Measurements from ENCODE around the gene YIF1A. TPM values are rescaled to one million over a fixed set of nuclear protein-coding genes. Genes with fewer than 3 reads are reported as not detected.

YIF1A gene
- total RNA-seq, 1 experiment from 2014 or later = 54.7 TPM

DNA sequence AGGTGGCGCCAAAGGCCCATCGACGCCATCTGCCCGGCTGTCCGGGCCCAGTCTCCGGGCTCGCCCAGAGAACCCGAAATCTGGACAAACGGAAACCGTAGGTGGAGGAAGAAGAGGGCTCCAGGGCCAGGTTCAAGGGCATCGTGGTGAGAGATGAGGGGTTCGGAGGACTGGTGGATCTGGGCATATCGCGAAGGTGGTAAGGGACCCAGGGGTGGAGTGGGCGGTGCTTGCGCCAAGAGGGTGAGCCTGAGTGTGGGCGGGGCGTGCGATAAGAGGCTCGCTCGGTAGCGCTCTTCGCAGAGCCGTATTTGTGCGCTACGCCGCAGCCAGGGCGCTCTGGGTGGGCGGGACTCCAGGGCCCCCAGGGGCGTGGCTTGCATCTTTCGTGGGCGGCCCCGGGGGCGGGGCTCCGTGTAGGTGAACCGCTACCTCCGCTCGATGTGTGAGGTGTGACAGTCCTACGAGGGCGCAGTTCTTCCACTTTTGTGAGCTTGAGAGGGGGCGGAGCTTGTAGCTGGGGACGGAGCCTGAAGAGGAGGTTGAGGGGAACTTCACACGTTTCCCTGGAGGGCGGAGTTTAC lies 23.1 kb upstream of the YIF1A start:
- POLR2A ChIA-PET = interaction anchor here (0.6 to 3.0 kb wide), 18 partner anchors 10 to 366 kb away, joined by 3 to 18 read pairs (median 4); partner anchors contain the start of genes BRMS1, MRPL11, RBM4 and RBM4B
- Histone ChIP-seq H2AFZ (ENCODE audit: low read depth, low read length, poor library complexity, severe bottlenecking) (peak overlapping the region; percentile 74), H3K9me2 (ENCODE audit: insufficient read depth) (no peaks in the 10 kb centered on the region), H4K20me1 (ENCODE audit: insufficient read depth) (no peaks in the 10 kb centered on the region), H3K27me3 (ENCODE audit: insufficient read depth, low read length) (no peaks in the 10 kb centered on the region), H3K9ac (ENCODE audit: low read length) (peak overlapping the region; percentile 71), H3K4me1 (ENCODE audit: control insufficient read depth in 1 of 2, insufficient read depth in 2 of 2, low read length in 2 of 2) (peaks cover 16 to 37% of the 10 kb centered on the region in 2 experiments), H3K36me3 (ENCODE audit: control insufficient read depth in 1 of 2, insufficient read depth in 2 of 2, low read length in 2 of 2) (no peaks in the 10 kb centered on the region), H3K27ac (ENCODE audit: low read depth, low read length) (peak overlapping the region; percentile 72), H3K4me3 (replicated peaks in 1 of 2; ENCODE audit: low read depth in 1 of 2, low read length in 2 of 2) (peak overlapping the region; percentile 41 to 57), H3K79me2 (ENCODE audit: insufficient read depth, low read length) (no peaks in the 10 kb centered on the region), H3K9me3 (ENCODE audit: control insufficient read depth in 1 of 2, insufficient read depth in 1 of 2, low read depth in 1 of 2, low read length in 2 of 2) (no peaks in the 10 kb centered on the region), H3K4me2 (ENCODE audit: low read length) (peak overlapping the region; percentile 99)
- ATAC-seq = peak; percentile 84
- RAD21 ChIA-PET (ENCODE audit: low non-redundant PET in 1 of 2, low total read pairs in 2 of 2, uncharacterized antibody in 2 of 2, unreplicated experiment in 2 of 2) = interaction anchor here (0.8 to 2.9 kb wide), 7 partner anchors 15 to 154 kb away, joined by 3 to 17 read pairs (median 6); partner anchors contain the start of genes RIN1 (in 2 of the 2) and PELI3 (in 1 of the 2)
- CTCF ChIA-PET = interaction anchor here (0.7 to 3.4 kb wide), 25 partner anchors 10 to 742 kb away, joined by 3 to 121 read pairs (median 9); partner anchors contain the start of genes BRMS1, RAB1B, RBM4B and RIN1
- peak; percentile 95 for DNase-seq (ENCODE audit: low read depth, low spot score)
- no TSS peak for BruUV-seq (replicated peaks)
- intact Hi-C loops (cut with micrococcal nuclease) = loop anchor here (1.0 to 5.0 kb wide), 6 partner anchors 16 to 118 kb away; partner anchors contain the start of genes RIN1, SLC29A2 and YIF1A
- TF ChIP-seq RAD21 (IDR thresholded peaks at IDR 0.05; ENCODE audit: low read depth) (peak; percentile 100), SRF (IDR thresholded peaks at IDR 0.05; ENCODE audit: low read depth) (no peak), TCF7L2 (IDR thresholded peaks at IDR 0.05; ENCODE audit: borderline replicate concordance, extremely low read depth, insufficient read depth, insufficient read length) (no peak), POLR2A (IDR thresholded peaks at IDR 0.05; ENCODE audit: borderline replicate concordance, extremely low read depth, insufficient read depth, insufficient read length) (peak; percentile 32), POLR2AphosphoS5 (IDR thresholded peaks at IDR 0.05; ENCODE audit: low read depth, low read length) (peak; percentile 48; the same call in 1 of the 2 replicates), SP1 (IDR thresholded peaks at IDR 0.05; ENCODE audit: low read depth) (no peak), EZH2 (IDR thresholded peaks at IDR 0.05) (no peak), SIN3A (IDR thresholded peaks at IDR 0.05; ENCODE audit: low read depth) (no peak), EZH2phosphoT487 (IDR thresholded peaks at IDR 0.05; ENCODE audit: borderline replicate concordance) (no peak), JUND (IDR thresholded peaks at IDR 0.05) (no peak), ZFX (IDR thresholded peaks at IDR 0.05) (peak; percentile 57; the same call in 1 of the 2 replicates), FOSL1 (IDR thresholded peaks at IDR 0.05; ENCODE audit: low read depth) (no peak), CEBPB (IDR thresholded peaks at IDR 0.05; ENCODE audit: low read depth) (no peak), ELF1 (IDR thresholded peaks at IDR 0.05; ENCODE audit: borderline replicate concordance, low read depth) (no peak), EGR1 (IDR thresholded peaks at IDR 0.05; ENCODE audit: low read depth) (peak; percentile 90), YY1 (IDR thresholded peaks at IDR 0.05; ENCODE audit: extremely low read depth, insufficient replicate concordance, low read depth, low read length) (no peak), ZNF274 (IDR thresholded peaks at IDR 0.05; ENCODE audit: low read depth, low read length) (no peak)
- TF ChIP-seq, protein P1, sequence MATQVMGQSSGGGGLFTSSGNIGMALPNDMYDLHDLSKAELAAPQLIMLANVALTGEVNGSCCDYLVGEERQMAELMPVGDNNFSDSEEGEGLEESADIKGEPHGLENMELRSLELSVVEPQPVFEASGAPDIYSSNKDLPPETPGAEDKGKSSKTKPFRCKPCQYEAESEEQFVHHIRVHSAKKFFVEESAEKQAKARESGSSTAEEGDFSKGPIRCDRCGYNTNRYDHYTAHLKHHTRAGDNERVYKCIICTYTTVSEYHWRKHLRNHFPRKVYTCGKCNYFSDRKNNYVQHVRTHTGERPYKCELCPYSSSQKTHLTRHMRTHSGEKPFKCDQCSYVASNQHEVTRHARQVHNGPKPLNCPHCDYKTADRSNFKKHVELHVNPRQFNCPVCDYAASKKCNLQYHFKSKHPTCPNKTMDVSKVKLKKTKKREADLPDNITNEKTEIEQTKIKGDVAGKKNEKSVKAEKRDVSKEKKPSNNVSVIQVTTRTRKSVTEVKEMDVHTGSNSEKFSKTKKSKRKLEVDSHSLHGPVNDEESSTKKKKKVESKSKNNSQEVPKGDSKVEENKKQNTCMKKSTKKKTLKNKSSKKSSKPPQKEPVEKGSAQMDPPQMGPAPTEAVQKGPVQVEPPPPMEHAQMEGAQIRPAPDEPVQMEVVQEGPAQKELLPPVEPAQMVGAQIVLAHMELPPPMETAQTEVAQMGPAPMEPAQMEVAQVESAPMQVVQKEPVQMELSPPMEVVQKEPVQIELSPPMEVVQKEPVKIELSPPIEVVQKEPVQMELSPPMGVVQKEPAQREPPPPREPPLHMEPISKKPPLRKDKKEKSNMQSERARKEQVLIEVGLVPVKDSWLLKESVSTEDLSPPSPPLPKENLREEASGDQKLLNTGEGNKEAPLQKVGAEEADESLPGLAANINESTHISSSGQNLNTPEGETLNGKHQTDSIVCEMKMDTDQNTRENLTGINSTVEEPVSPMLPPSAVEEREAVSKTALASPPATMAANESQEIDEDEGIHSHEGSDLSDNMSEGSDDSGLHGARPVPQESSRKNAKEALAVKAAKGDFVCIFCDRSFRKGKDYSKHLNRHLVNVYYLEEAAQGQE (IDR thresholded peaks at IDR 0.05; ENCODE audit: low read depth) = no peak
- TF ChIP-seq, protein P2, sequence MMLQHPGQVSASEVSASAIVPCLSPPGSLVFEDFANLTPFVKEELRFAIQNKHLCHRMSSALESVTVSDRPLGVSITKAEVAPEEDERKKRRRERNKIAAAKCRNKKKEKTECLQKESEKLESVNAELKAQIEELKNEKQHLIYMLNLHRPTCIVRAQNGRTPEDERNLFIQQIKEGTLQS (IDR thresholded peaks at IDR 0.05) = no peak
- TF ChIP-seq, protein P3, sequence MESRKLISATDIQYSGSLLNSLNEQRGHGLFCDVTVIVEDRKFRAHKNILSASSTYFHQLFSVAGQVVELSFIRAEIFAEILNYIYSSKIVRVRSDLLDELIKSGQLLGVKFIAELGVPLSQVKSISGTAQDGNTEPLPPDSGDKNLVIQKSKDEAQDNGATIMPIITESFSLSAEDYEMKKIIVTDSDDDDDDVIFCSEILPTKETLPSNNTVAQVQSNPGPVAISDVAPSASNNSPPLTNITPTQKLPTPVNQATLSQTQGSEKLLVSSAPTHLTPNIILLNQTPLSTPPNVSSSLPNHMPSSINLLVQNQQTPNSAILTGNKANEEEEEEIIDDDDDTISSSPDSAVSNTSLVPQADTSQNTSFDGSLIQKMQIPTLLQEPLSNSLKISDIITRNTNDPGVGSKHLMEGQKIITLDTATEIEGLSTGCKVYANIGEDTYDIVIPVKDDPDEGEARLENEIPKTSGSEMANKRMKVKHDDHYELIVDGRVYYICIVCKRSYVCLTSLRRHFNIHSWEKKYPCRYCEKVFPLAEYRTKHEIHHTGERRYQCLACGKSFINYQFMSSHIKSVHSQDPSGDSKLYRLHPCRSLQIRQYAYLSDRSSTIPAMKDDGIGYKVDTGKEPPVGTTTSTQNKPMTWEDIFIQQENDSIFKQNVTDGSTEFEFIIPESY (IDR thresholded peaks at IDR 0.05; ENCODE audit: extremely low read depth, insufficient replicate concordance, low read length) = no peak
- TF ChIP-seq, protein P4, sequence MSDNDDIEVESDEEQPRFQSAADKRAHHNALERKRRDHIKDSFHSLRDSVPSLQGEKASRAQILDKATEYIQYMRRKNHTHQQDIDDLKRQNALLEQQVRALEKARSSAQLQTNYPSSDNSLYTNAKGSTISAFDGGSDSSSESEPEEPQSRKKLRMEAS (IDR thresholded peaks at IDR 0.05) = no peak; the same call in 1 of the 2 replicates

All from HCT116 (cell line).